Measurements from ENCODE around the gene CDC42BPB.

DNA sequence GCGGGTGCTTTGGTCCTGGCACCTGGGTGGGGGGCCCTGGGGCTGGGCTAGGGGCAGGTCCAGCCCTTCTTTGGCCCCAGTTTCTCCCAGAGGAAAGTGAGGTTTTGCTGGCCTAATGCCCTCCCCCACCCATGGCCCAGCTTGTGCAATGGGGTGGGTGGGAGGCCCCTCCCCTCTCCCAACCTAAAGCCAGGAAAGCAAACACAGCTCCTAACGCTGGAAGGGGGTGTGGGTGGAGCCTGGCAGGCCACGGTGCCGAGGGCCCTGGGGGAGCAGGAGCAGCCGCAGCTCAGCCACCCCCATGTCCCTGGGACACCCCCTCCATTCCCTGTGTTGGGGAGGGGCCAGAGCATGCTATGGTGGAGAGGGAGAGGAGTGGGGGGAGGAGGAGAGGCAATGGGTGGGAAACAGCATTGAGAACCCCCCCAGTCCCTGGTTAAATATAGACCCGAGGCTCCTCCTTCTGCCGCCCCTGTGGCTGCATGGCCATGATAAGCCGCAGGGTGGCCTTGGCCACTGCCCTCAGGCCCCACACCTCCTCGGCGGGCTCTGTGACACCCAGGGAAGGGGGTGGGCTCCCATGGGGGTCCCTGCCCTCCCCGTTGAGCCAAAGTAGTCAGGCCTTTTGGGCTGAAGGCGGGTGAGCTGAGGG, 41.9 kb upstream of the CDC42BPB start:
- no peak for TF ChIP-seq POLR2A (IDR thresholded peaks at IDR 0.05)
- TF ChIP-seq, protein P1, sequence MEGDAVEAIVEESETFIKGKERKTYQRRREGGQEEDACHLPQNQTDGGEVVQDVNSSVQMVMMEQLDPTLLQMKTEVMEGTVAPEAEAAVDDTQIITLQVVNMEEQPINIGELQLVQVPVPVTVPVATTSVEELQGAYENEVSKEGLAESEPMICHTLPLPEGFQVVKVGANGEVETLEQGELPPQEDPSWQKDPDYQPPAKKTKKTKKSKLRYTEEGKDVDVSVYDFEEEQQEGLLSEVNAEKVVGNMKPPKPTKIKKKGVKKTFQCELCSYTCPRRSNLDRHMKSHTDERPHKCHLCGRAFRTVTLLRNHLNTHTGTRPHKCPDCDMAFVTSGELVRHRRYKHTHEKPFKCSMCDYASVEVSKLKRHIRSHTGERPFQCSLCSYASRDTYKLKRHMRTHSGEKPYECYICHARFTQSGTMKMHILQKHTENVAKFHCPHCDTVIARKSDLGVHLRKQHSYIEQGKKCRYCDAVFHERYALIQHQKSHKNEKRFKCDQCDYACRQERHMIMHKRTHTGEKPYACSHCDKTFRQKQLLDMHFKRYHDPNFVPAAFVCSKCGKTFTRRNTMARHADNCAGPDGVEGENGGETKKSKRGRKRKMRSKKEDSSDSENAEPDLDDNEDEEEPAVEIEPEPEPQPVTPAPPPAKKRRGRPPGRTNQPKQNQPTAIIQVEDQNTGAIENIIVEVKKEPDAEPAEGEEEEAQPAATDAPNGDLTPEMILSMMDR (IDR thresholded peaks at IDR 0.05), result no peak
